Mesendoderm (in vitro differentiated cells): ENCODE results near the gene ARHGAP28.

Experiments used
- DNase-seq: peaks from one replicate; pipeline ENCODE4 v3.0.0; 2013
- H2AK5ac ChIP-seq: 2 replicates; pipeline ENCODE4 v1.6.1; 2013; ENCODE audit warnings: low read length, inconsistent platforms
- H2BK120ac ChIP-seq: 2 replicates; pipeline ENCODE4 v1.6.1; 2013; ENCODE audit warnings: low read depth, mild to moderate bottlenecking, low read length, moderate library complexity, mixed read lengths
- H2BK15ac ChIP-seq: replicated peaks from 2 replicates; pipeline ENCODE4 v1.6.1; 2013; ENCODE audit warnings: low read depth, mild to moderate bottlenecking, moderate library complexity
- H2BK5ac ChIP-seq: 2 replicates; pipeline ENCODE4 v1.6.1; 2013; ENCODE audit warnings: low read length, inconsistent platforms
- H3K18ac ChIP-seq: 2 replicates; pipeline ENCODE4 v1.6.1; 2013; ENCODE audit warnings: mild to moderate bottlenecking, low read length, mixed read lengths
- H3K23ac ChIP-seq: one replicate; pipeline ENCODE4 v1.6.1; 2013; ENCODE audit warnings: low read length
- H3K27ac ChIP-seq: 2 replicates; pipeline ENCODE4 v1.5.1; 2013; ENCODE audit warnings: low read depth, mild to moderate bottlenecking, inconsistent platforms, low read length, moderate library complexity
- H3K27me3 ChIP-seq: 2 replicates; pipeline ENCODE4 v1.6.1; 2013; ENCODE audit warnings: low read length, control low read depth, mild to moderate bottlenecking, inconsistent platforms; ENCODE audit not compliant: insufficient read depth, poor library complexity
- H3K36me3 ChIP-seq: 2 replicates; pipeline ENCODE4 v1.6.1; 2013; ENCODE audit warnings: low read length, inconsistent platforms; ENCODE audit not compliant: control insufficient read depth, insufficient read depth
- H3K4ac ChIP-seq: one replicate; pipeline ENCODE4 v1.6.1; 2013; ENCODE audit warnings: low read depth, mild to moderate bottlenecking, low read length, moderate library complexity
- H3K4me1 ChIP-seq: 2 replicates; pipeline ENCODE4 v1.6.1; 2013; ENCODE audit warnings: low read depth, low read length, inconsistent platforms; ENCODE audit not compliant: control insufficient read depth
- H3K4me2 ChIP-seq: 2 replicates; pipeline ENCODE4 v1.6.1; 2013; ENCODE audit warnings: low read length
- H3K4me3 ChIP-seq: 2 replicates; pipeline ENCODE4 v1.5.1; 2013; ENCODE audit warnings: mild to moderate bottlenecking, low read length
- H3K56ac ChIP-seq: one replicate; pipeline ENCODE4 v1.6.1; 2013; ENCODE audit warnings: low read length
- H3K79me1 ChIP-seq: 2 replicates; pipeline ENCODE4 v1.6.1; 2013; ENCODE audit warnings: low read length, inconsistent platforms
- H3K79me2 ChIP-seq: 2 replicates; pipeline ENCODE4 v1.6.1; 2013; ENCODE audit warnings: mild to moderate bottlenecking, low read length; ENCODE audit not compliant: control insufficient read depth, insufficient read depth
- H3K9ac ChIP-seq: 2 replicates; pipeline ENCODE4 v1.6.1; 2013; ENCODE audit warnings: low read length, inconsistent platforms
- H4K5ac ChIP-seq: one replicate; pipeline ENCODE4 v1.6.1; 2013; ENCODE audit warnings: low read length
- H4K8ac ChIP-seq: one replicate; pipeline ENCODE4 v1.6.1; 2013; ENCODE audit warnings: low read depth, mild to moderate bottlenecking, control low read depth, low read length, moderate library complexity
- WGBS: extraction: QIAGEN DNeasy Blood & Tissue Kit; methylation state at CpG from one replicate; pipeline ENCODE4 v1.1.7; 2013; ENCODE audit warnings: low lambda C conversion rate, missing lambda C conversion rate; ENCODE audit not compliant: insufficient coverage; ENCODE audit errors: extremely low coverage; 5-methylcytosine and 5-hydroxymethylcytosine counted together

Gene ARHGAP28

DNA sequence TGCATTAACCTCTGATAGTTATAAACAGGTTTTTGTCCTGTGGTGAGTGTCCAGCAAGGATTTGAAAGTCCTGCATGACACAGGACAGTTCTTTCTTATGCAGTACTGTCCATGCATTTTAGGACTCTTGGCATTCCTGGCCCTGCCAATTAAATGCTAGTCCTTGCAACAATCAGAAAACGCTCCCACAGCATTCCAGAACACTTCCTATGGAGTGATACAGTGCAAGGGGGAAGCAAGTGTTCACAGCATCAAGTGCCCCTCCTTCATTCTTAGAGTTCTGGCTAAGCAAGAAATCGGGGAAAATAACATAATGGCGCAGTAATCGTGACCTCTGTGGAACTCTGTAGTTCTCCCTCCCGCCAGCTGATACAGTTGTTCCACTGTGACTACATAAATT, 62.9 kb downstream of the ARHGAP28 start:
- Histone ChIP-seq H3K56ac (no peak overlapping the region), H3K79me1 (no peaks in the 10 kb centered on the region)

DNA sequence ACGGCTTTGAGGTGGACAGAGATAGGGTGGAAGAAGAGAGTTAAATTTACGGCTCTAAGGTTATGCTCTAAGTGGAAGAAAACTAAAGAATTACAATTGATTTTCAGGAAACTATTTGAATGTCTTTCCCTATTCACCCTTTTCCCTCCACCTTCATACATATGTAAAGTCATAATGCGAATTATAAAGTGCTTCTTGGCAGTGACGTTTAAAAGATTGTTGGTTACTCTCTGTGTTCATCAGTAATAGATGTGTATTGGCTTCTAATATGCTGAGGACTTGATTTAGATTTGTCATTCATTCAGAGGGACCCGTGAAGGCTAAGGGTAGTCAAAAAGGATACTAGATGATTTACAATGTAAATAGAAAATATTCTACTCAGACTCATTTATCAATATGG, 63.9 kb downstream of the ARHGAP28 start:
- Histone ChIP-seq H4K8ac (no peak overlapping the region), H3K4me3 (no peak overlapping the region), H3K79me1 (no peaks in the 10 kb centered on the region), H3K4me1 (no peaks in the 10 kb centered on the region), H2BK15ac (no peak overlapping the region), H2BK5ac (no peak overlapping the region), H2BK120ac (no peak overlapping the region), H4K5ac (no peak overlapping the region), H3K4me2 (no peak overlapping the region), H2AK5ac (no peak overlapping the region), H3K27me3 (no peaks in the 10 kb centered on the region), H3K27ac (no peak overlapping the region), H3K4ac (no peak overlapping the region), H3K36me3 (no peaks in the 10 kb centered on the region), H3K56ac (no peak overlapping the region), H3K23ac (no peak overlapping the region), H3K18ac (no peak overlapping the region), H3K79me2 (no peaks in the 10 kb centered on the region), H3K9ac (no peak overlapping the region)
- no CpG with 5 or more reads among the region's 5 CpGs for WGBS
- DNase-seq: no peak

More for the DNA sequence above, 62.9 kb downstream of the ARHGAP28 start:
- H2AK5ac ChIP-seq: no peak overlapping the region
- WGBS: no CpG with 5 or more reads among the region's 5 CpGs
- no peak overlapping the region for H3K23ac ChIP-seq
- H3K4ac ChIP-seq: no peak overlapping the region
- H2BK5ac ChIP-seq: no peak overlapping the region
- H2BK120ac ChIP-seq: no peak overlapping the region
- no peaks in the 10 kb centered on the region for H3K27me3 ChIP-seq
- H3K27ac ChIP-seq: no peak overlapping the region
- no peak overlapping the region for H3K4me2 ChIP-seq
- no peak for DNase-seq
- no peak overlapping the region for H4K5ac ChIP-seq
- H3K36me3 ChIP-seq: no peaks in the 10 kb centered on the region
- H3K4me1 ChIP-seq: no peaks in the 10 kb centered on the region
- H3K79me2 ChIP-seq: no peaks in the 10 kb centered on the region
- H2BK15ac ChIP-seq: no peak overlapping the region
- H4K8ac ChIP-seq: no peak overlapping the region
- no peak overlapping the region for H3K18ac ChIP-seq
- no peak overlapping the region for H3K4me3 ChIP-seq
- no peak overlapping the region for H3K9ac ChIP-seq

DNA sequence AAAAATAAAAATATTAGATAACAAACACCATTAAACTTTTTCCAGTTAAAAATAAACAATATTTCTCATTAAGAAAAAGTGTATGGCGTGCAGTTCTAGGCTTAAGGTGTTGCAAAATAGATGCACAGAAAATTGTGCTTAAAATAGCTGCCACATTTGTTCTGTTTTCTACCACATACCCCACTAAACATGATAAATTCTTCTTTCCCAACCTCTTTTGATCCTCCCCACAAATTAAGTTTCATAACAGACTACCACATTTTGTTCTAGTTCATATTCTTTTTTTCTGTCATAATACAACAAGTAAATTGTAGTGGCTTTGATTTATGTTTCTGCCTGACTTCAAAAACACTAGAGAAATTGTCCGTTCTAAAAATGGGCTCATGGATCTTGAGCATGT, 64.5 kb downstream of the ARHGAP28 start:
- H2AK5ac ChIP-seq: no peak overlapping the region
- no peak overlapping the region for H2BK120ac ChIP-seq
- no peak overlapping the region for H3K23ac ChIP-seq
- H3K79me2 ChIP-seq: no peaks in the 10 kb centered on the region
- no peak for DNase-seq
- H3K56ac ChIP-seq: no peak overlapping the region
- H3K4ac ChIP-seq: no peak overlapping the region
- H3K4me2 ChIP-seq: no peak overlapping the region
- no CpG with 5 or more reads among the region's 2 CpGs for WGBS
- H3K18ac ChIP-seq: no peak overlapping the region
- no peaks in the 10 kb centered on the region for H3K27me3 ChIP-seq
- no peaks in the 10 kb centered on the region for H3K36me3 ChIP-seq
- H2BK5ac ChIP-seq: no peak overlapping the region
- no peaks in the 10 kb centered on the region for H3K4me1 ChIP-seq
- H3K27ac ChIP-seq: no peak overlapping the region
- no peak overlapping the region for H3K4me3 ChIP-seq
- H4K8ac ChIP-seq: no peak overlapping the region
- no peaks in the 10 kb centered on the region for H3K79me1 ChIP-seq
- no peak overlapping the region for H3K9ac ChIP-seq
- no peak overlapping the region for H2BK15ac ChIP-seq
- H4K5ac ChIP-seq: no peak overlapping the region

- no peak overlapping the region for H3K4me2 ChIP-seq
- H3K27me3 ChIP-seq: no peaks in the 10 kb centered on the region
- no peak overlapping the region for H2AK5ac ChIP-seq
- H3K9ac ChIP-seq: no peak overlapping the region
- H3K36me3 ChIP-seq: no peaks in the 10 kb centered on the region
- no peak overlapping the region for H4K5ac ChIP-seq
- DNase-seq: no peak
- H2BK120ac ChIP-seq: no peak overlapping the region
- no peak overlapping the region for H3K27ac ChIP-seq
- no CpG with 5 or more reads among the region's 4 CpGs for WGBS
- H3K4ac ChIP-seq: no peak overlapping the region
- H3K4me3 ChIP-seq: no peak overlapping the region
- no peaks in the 10 kb centered on the region for H3K79me1 ChIP-seq
- no peak overlapping the region for H3K23ac ChIP-seq
- no peak overlapping the region for H4K8ac ChIP-seq
- no peak overlapping the region for H2BK5ac ChIP-seq
- no peak overlapping the region for H2BK15ac ChIP-seq
- H3K4me1 ChIP-seq: no peaks in the 10 kb centered on the region
- H3K79me2 ChIP-seq: no peaks in the 10 kb centered on the region
- H3K56ac ChIP-seq: no peak overlapping the region
- no peak overlapping the region for H3K18ac ChIP-seq
These were observed 65.8 kb downstream of the ARHGAP28 start for GRCh38 chr18:6795307-6795706.

GRCh38 chr18:6796511-6796910, 67.0 kb downstream of the ARHGAP28 start:
- H3K79me1 ChIP-seq: no peaks in the 10 kb centered on the region
- no peak overlapping the region for H3K4me3 ChIP-seq
- no peak overlapping the region for H4K5ac ChIP-seq
- H2BK120ac ChIP-seq: no peak overlapping the region
- H3K56ac ChIP-seq: no peak overlapping the region
- no peaks in the 10 kb centered on the region for H3K36me3 ChIP-seq
- H2BK5ac ChIP-seq: no peak overlapping the region
- H2BK15ac ChIP-seq: no peak overlapping the region
- no peak overlapping the region for H3K9ac ChIP-seq
- H3K18ac ChIP-seq: no peak overlapping the region
- H3K4ac ChIP-seq: no peak overlapping the region
- H3K4me1 ChIP-seq: no peaks in the 10 kb centered on the region
- no peak for DNase-seq
- no CpG with 5 or more reads among the region's 3 CpGs for WGBS
- no peak overlapping the region for H4K8ac ChIP-seq
- H3K27me3 ChIP-seq: no peaks in the 10 kb centered on the region
- no peak overlapping the region for H3K4me2 ChIP-seq
- no peaks in the 10 kb centered on the region for H3K79me2 ChIP-seq
- H2AK5ac ChIP-seq: no peak overlapping the region
- no peak overlapping the region for H3K23ac ChIP-seq
- H3K27ac ChIP-seq: no peak overlapping the region

GRCh38 chr18:6797171-6797570, 67.7 kb downstream of the ARHGAP28 start:
- Histone ChIP-seq H3K27ac (no peak overlapping the region), H3K4ac (no peak overlapping the region), H3K56ac (no peak overlapping the region), H3K79me1 (no peaks in the 10 kb centered on the region), H2AK5ac (no peak overlapping the region), H3K18ac (no peak overlapping the region), H3K23ac (no peak overlapping the region), H4K8ac (no peak overlapping the region), H3K9ac (no peak overlapping the region), H3K79me2 (no peaks in the 10 kb centered on the region), H2BK5ac (no peak overlapping the region), H3K4me1 (no peaks in the 10 kb centered on the region), H3K4me2 (no peak overlapping the region), H3K4me3 (no peak overlapping the region), H4K5ac (no peak overlapping the region), H3K27me3 (no peaks in the 10 kb centered on the region), H2BK120ac (no peak overlapping the region), H3K36me3 (no peaks in the 10 kb centered on the region), H2BK15ac (no peak overlapping the region)
- DNase-seq: no peak
- no CpG with 5 or more reads among the region's 5 CpGs for WGBS
